Measurements from ENCODE around the gene MED29.

DNA sequence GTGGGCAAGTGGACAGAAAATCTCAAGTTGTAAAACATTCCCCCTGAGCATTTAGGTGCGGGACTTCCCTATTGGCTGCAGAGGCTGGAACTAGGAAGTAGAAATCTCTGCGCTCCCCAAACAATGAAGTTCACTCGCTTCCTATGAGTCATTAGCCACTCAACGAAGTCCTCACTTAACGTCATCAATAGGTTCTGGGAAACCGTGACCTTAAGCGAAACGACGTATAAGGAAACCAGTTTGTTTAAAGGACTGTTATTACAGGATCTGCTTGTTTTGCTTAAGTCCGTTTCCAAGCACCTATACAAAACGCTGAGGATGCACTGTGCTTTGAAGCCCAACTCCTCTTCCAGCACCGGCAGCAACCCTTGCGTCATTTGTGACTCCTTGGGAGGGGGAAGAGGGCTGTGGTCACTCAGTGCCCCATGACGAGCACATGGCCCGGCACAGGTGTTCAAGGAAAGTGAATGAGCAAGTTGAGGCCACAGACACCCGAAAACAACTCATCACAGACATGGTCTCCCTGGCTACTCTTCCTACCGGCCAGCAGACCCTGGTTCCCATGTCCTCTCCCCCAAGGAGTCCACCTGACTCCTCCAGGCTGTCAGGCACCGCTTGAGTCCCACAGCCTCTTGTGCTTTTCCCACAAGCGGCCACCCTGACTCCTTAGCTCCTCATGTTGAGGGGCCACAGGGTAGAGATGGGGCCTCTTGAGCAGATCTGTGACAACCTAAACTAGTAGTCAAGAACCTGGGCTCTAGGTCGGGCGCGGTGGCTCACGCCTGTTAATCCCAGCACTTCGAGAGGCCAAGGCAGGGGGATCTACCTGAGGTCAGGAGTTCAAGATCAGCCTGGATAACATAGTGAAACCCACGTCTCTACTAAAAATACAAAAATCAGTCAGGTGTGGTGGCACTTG is 39.8 kb downstream of the MED29 start:
- TF ChIP-seq, protein P1, sequence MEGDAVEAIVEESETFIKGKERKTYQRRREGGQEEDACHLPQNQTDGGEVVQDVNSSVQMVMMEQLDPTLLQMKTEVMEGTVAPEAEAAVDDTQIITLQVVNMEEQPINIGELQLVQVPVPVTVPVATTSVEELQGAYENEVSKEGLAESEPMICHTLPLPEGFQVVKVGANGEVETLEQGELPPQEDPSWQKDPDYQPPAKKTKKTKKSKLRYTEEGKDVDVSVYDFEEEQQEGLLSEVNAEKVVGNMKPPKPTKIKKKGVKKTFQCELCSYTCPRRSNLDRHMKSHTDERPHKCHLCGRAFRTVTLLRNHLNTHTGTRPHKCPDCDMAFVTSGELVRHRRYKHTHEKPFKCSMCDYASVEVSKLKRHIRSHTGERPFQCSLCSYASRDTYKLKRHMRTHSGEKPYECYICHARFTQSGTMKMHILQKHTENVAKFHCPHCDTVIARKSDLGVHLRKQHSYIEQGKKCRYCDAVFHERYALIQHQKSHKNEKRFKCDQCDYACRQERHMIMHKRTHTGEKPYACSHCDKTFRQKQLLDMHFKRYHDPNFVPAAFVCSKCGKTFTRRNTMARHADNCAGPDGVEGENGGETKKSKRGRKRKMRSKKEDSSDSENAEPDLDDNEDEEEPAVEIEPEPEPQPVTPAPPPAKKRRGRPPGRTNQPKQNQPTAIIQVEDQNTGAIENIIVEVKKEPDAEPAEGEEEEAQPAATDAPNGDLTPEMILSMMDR (IDR thresholded peaks at IDR 0.05; ENCODE audit: low read length): no peak
- TF ChIP-seq EZH2phosphoT487 (IDR thresholded peaks at IDR 0.05; ENCODE audit: low read length) (no peak), EZH2 (optimal IDR thresholded peaks at IDR 0.05; ENCODE audit: low read depth, low read length) (no peak)
